ENCODE results near the gene DLL4.
"Not testable (repeated sequence)": the region's sequence is repeated elsewhere in the genome, so short reads cannot be mapped to it uniquely, and the experiment has no call there.

DLL4 gene

GRCh38 chr15:40943764-40944365 is 14.7 kb downstream of the DLL4 start:
- no peak for DNase-seq

GRCh38 chr15:40944510-40945296 is 15.6 kb downstream of the DLL4 start:
- DNase-seq = no peak

- DNase-seq = no peak
Observed at GRCh38 chr15:40948706-40949473, 19.8 kb downstream of the DLL4 start.

- DNase-seq = no peak
Observed at GRCh38 chr15:40949756-40950207, 20.6 kb downstream of the DLL4 start.

- DNase-seq = no peak
Observed at GRCh38 chr15:40951764-40952163, 22.6 kb downstream of the DLL4 start.

- no peak for DNase-seq
Observed at GRCh38 chr15:40952301-40952900, 23.3 kb downstream of the DLL4 start.

GRCh38 chr15:40952901-40953712 is 24.0 kb downstream of the DLL4 start, which contains the start of gene CHAC1:
Gene CHAC1 (plus strand): TSS chr15:40953471. CDS start chr15:40953584, 113 bp downstream.
- peak; percentile 98 for DNase-seq

GRCh38 chr15:40953713-40954074 is 24.6 kb downstream of the DLL4 start:
- DNase-seq = no peak

GRCh38 chr15:40954158-40954848 is 25.2 kb downstream of the DLL4 start:
- not testable (repeated sequence) for DNase-seq

- no peak for DNase-seq
Observed at GRCh38 chr15:40955141-40955903, 26.2 kb downstream of the DLL4 start.

GRCh38 chr15:40955930-40956540 is 26.9 kb downstream of the DLL4 start:
- no peak for DNase-seq

GRCh38 chr15:40956541-40956982 is 27.4 kb downstream of the DLL4 start:
- DNase-seq = no peak

- no peak for DNase-seq
Observed at GRCh38 chr15:40957041-40957555, 28.0 kb downstream of the DLL4 start.

- DNase-seq = no peak
Observed at GRCh38 chr15:40957581-40958051, 28.5 kb downstream of the DLL4 start.

- DNase-seq = no peak
Observed at GRCh38 chr15:40958146-40958545, 29.0 kb downstream of the DLL4 start.

- no peak for DNase-seq
Observed at GRCh38 chr15:40958723-40959122, 29.6 kb downstream of the DLL4 start.

- no peak for DNase-seq
Observed at GRCh38 chr15:40959331-40960141, 30.4 kb downstream of the DLL4 start.

- no peak for DNase-seq
Observed at GRCh38 chr15:40960151-40960885, 31.2 kb downstream of the DLL4 start.

Data from stimulated activated CD4-positive, alpha-beta T cell treated with anti-CD3 and anti-CD28 coated beads, Interleukin-15, amount 100 ng/mL, for 24 hours (primary cell).